ENCODE data around the gene NXPE4. TPM values are rescaled to one million over a fixed set of nuclear protein-coding genes. Genes with fewer than 3 reads are reported as not detected.
A peak's percentile ranks its signal among the peaks of the same experiment; 100 is the strongest.
"Not testable (repeated sequence)": the region's sequence is repeated elsewhere in the genome, so short reads cannot be mapped to it uniquely, and the experiment has no call there.

NXPE4 gene
- total RNA-seq, 1 experiment from 2014 or later: not detected

DNA sequence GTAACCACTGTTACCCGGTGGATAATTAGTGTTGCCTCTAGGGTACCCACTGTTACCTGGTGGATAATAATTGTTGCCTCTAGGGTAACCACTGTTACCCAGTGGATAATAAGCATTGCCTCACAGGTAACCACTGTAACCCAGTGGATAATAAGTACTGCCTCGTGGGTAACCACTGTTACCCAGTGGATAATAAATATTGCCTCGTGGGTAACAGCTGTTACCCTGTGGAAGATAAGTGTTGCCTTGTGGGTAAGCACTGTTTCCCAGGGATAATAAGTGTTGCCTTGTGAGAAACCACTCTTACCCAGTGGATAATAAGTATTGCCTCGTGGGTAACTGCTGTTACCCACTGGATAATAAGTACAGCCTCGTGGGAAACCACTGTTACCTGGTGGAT, 9.3 kb upstream of the NXPE4 start:
- no peak overlapping the region for H3K4me3 ChIP-seq
- no peak overlapping the region for H3K27ac ChIP-seq
- no peaks in the 10 kb centered on the region for H3K4me1 ChIP-seq (replicated peaks)
- DNase-seq (ENCODE audit: low read depth in 1 of 2, low spot score in 2 of 2): no peak
- H3K27me3 ChIP-seq (replicated peaks): no peaks in the 10 kb centered on the region
- H3K9me3 ChIP-seq (replicated peaks): no peaks in the 10 kb centered on the region
- H3K36me3 ChIP-seq: no peaks in the 10 kb centered on the region

- no peaks in the 10 kb centered on the region for H3K9me3 ChIP-seq (replicated peaks)
- no peak overlapping the region for H3K4me3 ChIP-seq
- DNase-seq (ENCODE audit: low read depth in 1 of 2, low spot score in 2 of 2): no peak
- H3K27ac ChIP-seq: no peak overlapping the region
- H3K27me3 ChIP-seq (replicated peaks): no peaks in the 10 kb centered on the region
- H3K36me3 ChIP-seq: no peaks in the 10 kb centered on the region
- no peaks in the 10 kb centered on the region for H3K4me1 ChIP-seq (replicated peaks)
These were observed 8.7 kb upstream of the NXPE4 start for GRCh38 chr11:114604179-114604813.

DNA sequence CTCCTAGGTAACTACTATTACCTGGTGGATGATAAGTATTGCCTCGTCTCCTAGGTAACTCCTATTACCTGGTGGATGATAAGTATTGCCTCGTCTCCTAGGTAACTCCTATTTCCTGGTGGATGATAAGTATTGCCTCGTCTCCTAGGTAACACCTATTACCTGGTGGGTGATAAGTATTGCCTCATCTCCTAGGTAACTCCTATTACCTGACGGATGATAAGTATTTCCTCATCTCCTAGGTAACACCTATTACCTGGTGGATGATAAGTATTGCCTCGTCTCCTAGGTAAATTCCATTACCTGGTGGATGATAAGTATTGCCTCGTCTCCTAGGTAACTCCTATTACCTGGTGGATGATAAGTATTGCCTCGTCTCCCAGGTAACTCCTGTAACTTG, 7.6 kb upstream of the NXPE4 start:
- H3K4me1 ChIP-seq (replicated peaks); H3K27me3 ChIP-seq (replicated peaks); H3K36me3 ChIP-seq; H3K4me3 ChIP-seq; DNase-seq (ENCODE audit: low read depth in 1 of 2, low spot score in 2 of 2); H3K9me3 ChIP-seq (replicated peaks); H3K27ac ChIP-seq: not testable (repeated sequence)

- Histone ChIP-seq H3K36me3 (no peaks in the 10 kb centered on the region), H3K27me3 (replicated peaks) (no peaks in the 10 kb centered on the region), H3K9me3 (replicated peaks) (no peaks in the 10 kb centered on the region), H3K4me3 (no peak overlapping the region), H3K27ac (no peak overlapping the region), H3K4me1 (replicated peaks) (no peaks in the 10 kb centered on the region)
- DNase-seq (ENCODE audit: low read depth in 1 of 2, low spot score in 2 of 2): no peak
These were observed 2.9 kb upstream of the NXPE4 start for GRCh38 chr11:114598461-114598860.

GRCh38 chr11:114596175-114596919, 761 bp upstream of the NXPE4 start:
- DNase-seq (ENCODE audit: low read depth in 1 of 2, low spot score in 2 of 2): no peak

DNA sequence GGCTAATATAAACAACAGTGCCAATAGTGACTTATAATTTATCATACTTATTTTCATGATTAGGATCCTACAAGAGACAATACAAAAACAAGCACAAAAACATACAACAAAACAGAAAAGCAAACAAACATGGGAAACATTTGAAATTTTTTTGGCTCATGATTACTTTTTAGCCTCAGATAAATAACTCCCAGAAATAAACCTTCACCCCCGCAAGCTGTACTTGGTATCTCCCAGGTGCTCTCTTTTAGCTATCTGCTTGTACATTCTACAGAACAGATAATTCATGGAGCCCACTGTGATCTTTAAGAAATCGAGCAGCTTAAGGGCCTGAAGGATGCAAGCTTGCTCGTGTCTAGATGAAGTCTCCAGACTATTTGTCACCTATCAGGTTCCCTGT, 883 bp downstream of the NXPE4 start:
- Histone ChIP-seq H3K27me3 (replicated peaks) (no peaks in the 10 kb centered on the region), H3K4me3 (no peak overlapping the region), H3K36me3 (no peaks in the 10 kb centered on the region), H3K9me3 (replicated peaks) (no peaks in the 10 kb centered on the region), H3K27ac (no peak overlapping the region), H3K4me1 (replicated peaks) (no peaks in the 10 kb centered on the region)
- no peak for DNase-seq (ENCODE audit: low read depth in 1 of 2, low spot score in 2 of 2)

More at GRCh38 chr11:114596175-114596919, 761 bp upstream of the NXPE4 start:
- Histone ChIP-seq H3K4me1 (replicated peaks) (no peaks in the 10 kb centered on the region), H3K9me3 (replicated peaks) (no peaks in the 10 kb centered on the region), H3K4me3 (no peak overlapping the region), H3K36me3 (no peaks in the 10 kb centered on the region), H3K27me3 (replicated peaks) (no peaks in the 10 kb centered on the region), H3K27ac (no peak overlapping the region)

- no peaks in the 10 kb centered on the region for H3K9me3 ChIP-seq (replicated peaks)
- no peak overlapping the region for H3K27ac ChIP-seq
- no peaks in the 10 kb centered on the region for H3K4me1 ChIP-seq (replicated peaks)
- H3K27me3 ChIP-seq (replicated peaks): no peaks in the 10 kb centered on the region
- H3K4me3 ChIP-seq: no peak overlapping the region
- no peaks in the 10 kb centered on the region for H3K36me3 ChIP-seq
- DNase-seq (ENCODE audit: low read depth in 1 of 2, low spot score in 2 of 2): no peak
These were observed 8.1 kb downstream of the NXPE4 start for GRCh38 chr11:114587398-114587953.

DNA sequence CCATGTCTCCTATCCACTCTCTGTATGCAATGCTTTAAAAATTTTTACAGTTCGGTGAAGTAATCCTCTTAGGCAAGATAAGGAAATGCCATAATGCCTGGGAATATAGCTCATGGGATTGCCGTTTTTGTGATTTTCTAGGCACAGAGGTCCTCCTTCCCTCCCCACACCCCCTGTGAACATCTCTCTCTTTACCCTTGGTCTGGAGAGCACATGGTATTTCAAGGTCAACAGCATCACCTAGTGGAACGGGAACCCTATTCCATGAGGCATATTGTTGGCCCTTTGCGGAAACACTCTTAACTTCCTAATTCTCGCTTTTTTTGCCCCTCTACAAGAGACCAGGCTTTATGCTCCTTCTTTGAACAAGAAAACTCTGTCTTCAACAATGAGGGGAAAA, 8.8 kb downstream of the NXPE4 start:
- Histone ChIP-seq H3K9me3 (replicated peaks) (no peaks in the 10 kb centered on the region), H3K4me1 (replicated peaks) (no peaks in the 10 kb centered on the region), H3K36me3 (no peaks in the 10 kb centered on the region), H3K27me3 (replicated peaks) (no peaks in the 10 kb centered on the region), H3K27ac (no peak overlapping the region), H3K4me3 (no peak overlapping the region)
- DNase-seq (ENCODE audit: low read depth in 1 of 2, low spot score in 2 of 2): no peak

DNA sequence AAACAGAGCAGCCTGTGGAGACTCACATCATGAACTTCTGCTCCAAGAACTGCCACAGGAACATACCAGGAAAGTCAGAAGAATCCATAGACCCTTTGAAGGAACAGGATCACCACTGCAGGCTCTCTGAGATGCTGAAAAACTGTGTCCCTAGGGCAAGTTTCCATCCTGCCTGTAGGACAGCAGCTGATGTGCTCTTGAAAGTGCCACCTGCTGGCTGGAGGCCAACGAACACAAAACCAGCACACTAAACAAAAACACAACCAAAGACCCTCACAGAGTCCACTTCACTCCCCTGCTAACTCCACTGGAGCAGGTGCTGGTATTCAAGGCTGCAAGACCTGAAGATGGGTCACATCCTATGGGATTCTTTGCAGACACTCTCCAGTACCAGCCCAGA, 23.9 kb downstream of the NXPE4 start:
- Histone ChIP-seq H3K27me3 (replicated peaks) (no peaks in the 10 kb centered on the region), H3K27ac (no peak overlapping the region), H3K4me3 (no peak overlapping the region), H3K36me3 (no peaks in the 10 kb centered on the region), H3K9me3 (replicated peaks) (no peaks in the 10 kb centered on the region), H3K4me1 (replicated peaks) (no peaks in the 10 kb centered on the region)
- no peak for DNase-seq (ENCODE audit: low read depth in 1 of 2, low spot score in 2 of 2)

DNA sequence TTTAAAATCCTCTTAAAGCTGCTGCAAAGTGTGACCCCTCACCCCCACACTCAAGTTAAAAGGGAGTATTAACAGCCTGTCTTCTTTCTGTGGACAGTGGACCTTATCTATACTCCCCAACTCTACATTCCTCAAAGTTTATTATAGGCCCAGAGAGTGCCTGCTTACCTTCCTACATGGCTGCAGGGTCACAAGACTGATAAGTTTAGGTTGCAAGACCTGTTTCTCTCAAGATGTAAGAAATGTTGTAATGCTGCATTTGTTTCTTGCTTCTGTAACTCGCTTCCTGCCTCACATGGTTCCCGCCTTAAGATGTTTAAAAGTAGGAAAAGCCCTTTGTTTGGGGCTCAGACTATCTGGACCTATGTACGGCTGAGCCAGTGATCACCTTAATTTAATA, 25.8 kb downstream of the NXPE4 start:
- no peak overlapping the region for H3K4me3 ChIP-seq
- no peaks in the 10 kb centered on the region for H3K4me1 ChIP-seq (replicated peaks)
- no peak overlapping the region for H3K27ac ChIP-seq
- DNase-seq (ENCODE audit: low read depth in 1 of 2, low spot score in 2 of 2): no peak
- no peaks in the 10 kb centered on the region for H3K27me3 ChIP-seq (replicated peaks)
- no peaks in the 10 kb centered on the region for H3K36me3 ChIP-seq
- H3K9me3 ChIP-seq (replicated peaks): no peaks in the 10 kb centered on the region

- Histone ChIP-seq H3K4me1 (replicated peaks) (peaks cover 4% of the 10 kb centered on the region; the same call in 1 of the 2 replicates), H3K27me3 (replicated peaks) (no peaks in the 10 kb centered on the region), H3K36me3 (no peaks in the 10 kb centered on the region), H3K4me3 (no peak overlapping the region), H3K27ac (no peak overlapping the region), H3K9me3 (replicated peaks) (no peaks in the 10 kb centered on the region)
- DNase-seq (ENCODE audit: low read depth in 1 of 2, low spot score in 2 of 2): no peak
These were observed 29.3 kb downstream of the NXPE4 start for GRCh38 chr11:114566276-114566675.

DNA sequence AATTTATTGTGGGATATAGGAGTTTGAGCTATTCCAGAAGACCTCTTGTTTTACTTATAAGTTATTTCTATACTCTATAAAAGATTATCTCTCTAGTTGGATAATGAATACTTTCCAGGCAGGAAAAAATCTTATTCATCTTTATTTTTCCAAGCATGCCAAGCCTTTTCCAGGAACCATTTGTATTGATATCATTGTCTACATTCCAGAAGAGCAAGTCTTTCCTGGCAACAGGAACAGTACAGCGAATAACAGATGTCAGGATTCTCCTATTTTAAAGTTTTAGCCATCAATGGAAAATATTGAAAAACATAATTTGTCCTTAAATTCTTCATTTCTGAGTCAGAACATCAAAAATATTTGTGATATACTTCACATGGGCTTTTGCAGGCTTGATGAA, 30.8 kb downstream of the NXPE4 start:
- Histone ChIP-seq H3K4me3 (no peak overlapping the region), H3K4me1 (replicated peaks) (peaks cover 4% of the 10 kb centered on the region; the same call in 1 of the 2 replicates), H3K36me3 (no peaks in the 10 kb centered on the region), H3K9me3 (replicated peaks) (no peaks in the 10 kb centered on the region), H3K27me3 (replicated peaks) (no peaks in the 10 kb centered on the region), H3K27ac (no peak overlapping the region)
- DNase-seq (ENCODE audit: low read depth in 1 of 2, low spot score in 2 of 2): no peak

DNA sequence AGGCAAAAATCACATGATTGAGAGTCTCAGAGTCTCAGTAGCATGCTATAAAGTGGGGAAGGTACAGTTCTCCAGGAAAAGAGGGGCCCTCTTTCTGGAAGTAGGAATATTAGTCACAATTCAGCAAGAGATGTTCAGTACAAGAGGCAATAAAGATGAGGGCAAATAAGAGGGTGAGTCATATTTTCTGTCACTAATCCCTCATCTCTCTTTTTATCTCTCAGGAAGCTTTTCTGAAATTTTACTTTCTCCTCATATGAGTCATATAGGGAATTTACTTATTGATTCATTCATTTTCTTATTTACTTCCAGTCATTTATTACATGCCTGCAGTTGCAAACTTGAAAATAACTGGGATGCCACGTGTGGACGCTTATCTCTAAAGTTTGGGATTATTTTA, 32.5 kb downstream of the NXPE4 start:
- Histone ChIP-seq H3K27ac (no peak overlapping the region), H3K4me1 (replicated peaks) (peaks cover 4% of the 10 kb centered on the region; the same call in 1 of the 2 replicates), H3K9me3 (replicated peaks) (no peaks in the 10 kb centered on the region), H3K27me3 (replicated peaks) (no peaks in the 10 kb centered on the region), H3K4me3 (no peak overlapping the region), H3K36me3 (no peaks in the 10 kb centered on the region)
- DNase-seq (ENCODE audit: low read depth in 1 of 2, low spot score in 2 of 2): peak in 1 of 2 experiments; percentile 1

- H3K4me1 ChIP-seq (replicated peaks): peaks cover 4% of the 10 kb centered on the region; the same call in 1 of the 2 replicates
- H3K27ac ChIP-seq: no peak overlapping the region
- no peak for DNase-seq (ENCODE audit: low read depth in 1 of 2, low spot score in 2 of 2)
- no peaks in the 10 kb centered on the region for H3K36me3 ChIP-seq
- H3K27me3 ChIP-seq (replicated peaks): no peaks in the 10 kb centered on the region
- no peak overlapping the region for H3K4me3 ChIP-seq
- no peaks in the 10 kb centered on the region for H3K9me3 ChIP-seq (replicated peaks)
These were observed 33.2 kb downstream of the NXPE4 start for GRCh38 chr11:114562166-114562916.

All from SJSA1 (cell line).